Effector memory CD4-positive, alpha-beta T cell (primary cell): Measurements from ENCODE around the gene BDH1.

ENCODE experiments used
- DNase-seq, 3 donors: peaks; one replicate each; pipeline ENCODE4 v3.0.0-alpha.2; 2020
- H3K27ac ChIP-seq: 2 replicates; pipeline ENCODE4 v1.7.0; 2013; ENCODE audit warnings: mild to moderate bottlenecking, low read length, moderate library complexity; ENCODE audit not compliant: insufficient read depth, poor library complexity, severe bottlenecking
- H3K27me3 ChIP-seq: replicated peaks from 2 replicates; pipeline ENCODE4 v1.7.0; 2013; ENCODE audit warnings: mild to moderate bottlenecking, low read length; ENCODE audit not compliant: insufficient read depth, control insufficient read depth, poor library complexity, severe bottlenecking
- H3K36me3 ChIP-seq: 2 replicates; pipeline ENCODE4 v1.7.0; 2013; ENCODE audit warnings: mild to moderate bottlenecking, low read length, moderate library complexity; ENCODE audit not compliant: control insufficient read depth, insufficient read depth
- H3K4me1 ChIP-seq: 2 replicates; pipeline ENCODE4 v1.7.0; 2013; ENCODE audit warnings: low read length, mild to moderate bottlenecking; ENCODE audit not compliant: control insufficient read depth, insufficient read depth, poor library complexity, severe bottlenecking
- H3K4me3 ChIP-seq: 2 replicates; pipeline ENCODE4 v1.7.0; 2013; ENCODE audit warnings: low read length, low read depth, mild to moderate bottlenecking; ENCODE audit not compliant: insufficient read depth, poor library complexity, severe bottlenecking
- H3K9me3 ChIP-seq: 2 replicates; pipeline ENCODE4 v1.7.0; 2013; ENCODE audit warnings: mild to moderate bottlenecking, low read length, moderate library complexity; ENCODE audit not compliant: control insufficient read depth

The BDH1 gene

GRCh38 chr3:197475997-197476525 lies 79.7 kb downstream of the BDH1 start:
- Histone ChIP-seq H3K4me1 (no peaks in the 10 kb centered on the region), H3K36me3 (no peaks in the 10 kb centered on the region), H3K27me3 (no peaks in the 10 kb centered on the region), H3K27ac (no peak overlapping the region), H3K4me3 (no peak overlapping the region), H3K9me3 (no peaks in the 10 kb centered on the region)
- no peak for DNase-seq

GRCh38 chr3:197475514-197475913 lies 80.3 kb downstream of the BDH1 start:
- Histone ChIP-seq H3K36me3 (no peaks in the 10 kb centered on the region), H3K27ac (no peak overlapping the region), H3K9me3 (no peaks in the 10 kb centered on the region), H3K4me3 (no peak overlapping the region), H3K4me1 (no peaks in the 10 kb centered on the region), H3K27me3 (no peaks in the 10 kb centered on the region)
- no peak for DNase-seq

GRCh38 chr3:197472151-197472550 lies 83.6 kb downstream of the BDH1 start:
- H3K4me3 ChIP-seq, result no peak overlapping the region
- H3K27ac ChIP-seq, result no peak overlapping the region
- H3K27me3 ChIP-seq, result no peaks in the 10 kb centered on the region
- no peaks in the 10 kb centered on the region for H3K9me3 ChIP-seq
- DNase-seq, result no peak
- H3K36me3 ChIP-seq, result no peaks in the 10 kb centered on the region
- no peaks in the 10 kb centered on the region for H3K4me1 ChIP-seq

GRCh38 chr3:197471221-197472010 lies 84.4 kb downstream of the BDH1 start:
- Histone ChIP-seq H3K4me3 (no peak overlapping the region), H3K27ac (no peak overlapping the region), H3K36me3 (no peaks in the 10 kb centered on the region), H3K4me1 (no peaks in the 10 kb centered on the region), H3K27me3 (no peaks in the 10 kb centered on the region), H3K9me3 (no peaks in the 10 kb centered on the region)
- no peak for DNase-seq

GRCh38 chr3:197468866-197469382 lies 86.8 kb downstream of the BDH1 start:
- Histone ChIP-seq H3K9me3 (no peaks in the 10 kb centered on the region), H3K4me1 (no peaks in the 10 kb centered on the region), H3K27me3 (peaks cover 3% of the 10 kb centered on the region), H3K27ac (no peak overlapping the region), H3K36me3 (no peaks in the 10 kb centered on the region), H3K4me3 (no peak overlapping the region)
- DNase-seq, result no peak

GRCh38 chr3:197468167-197468566 lies 87.6 kb downstream of the BDH1 start:
- Histone ChIP-seq H3K27me3 (peaks cover 3% of the 10 kb centered on the region), H3K36me3 (no peaks in the 10 kb centered on the region), H3K4me3 (no peak overlapping the region), H3K9me3 (no peaks in the 10 kb centered on the region), H3K27ac (no peak overlapping the region), H3K4me1 (no peaks in the 10 kb centered on the region)
- no peak for DNase-seq

GRCh38 chr3:197466586-197467399 lies 89.0 kb downstream of the BDH1 start:
- Histone ChIP-seq H3K9me3 (no peaks in the 10 kb centered on the region), H3K4me1 (no peaks in the 10 kb centered on the region), H3K27me3 (peaks cover 3% of the 10 kb centered on the region), H3K4me3 (no peak overlapping the region), H3K36me3 (no peaks in the 10 kb centered on the region), H3K27ac (no peak overlapping the region)
- no peak for DNase-seq

GRCh38 chr3:197465996-197466549 lies 89.7 kb downstream of the BDH1 start:
- no peak for DNase-seq
- no peaks in the 10 kb centered on the region for H3K4me1 ChIP-seq
- H3K27me3 ChIP-seq, result peaks cover 3% of the 10 kb centered on the region
- H3K27ac ChIP-seq, result no peak overlapping the region
- no peaks in the 10 kb centered on the region for H3K9me3 ChIP-seq
- H3K36me3 ChIP-seq, result no peaks in the 10 kb centered on the region
- no peak overlapping the region for H3K4me3 ChIP-seq

GRCh38 chr3:197465197-197465995 lies 90.4 kb downstream of the BDH1 start:
- no peak overlapping the region for H3K4me3 ChIP-seq
- no peak for DNase-seq
- H3K27ac ChIP-seq, result no peak overlapping the region
- H3K4me1 ChIP-seq, result no peaks in the 10 kb centered on the region
- H3K27me3 ChIP-seq, result peaks cover 3% of the 10 kb centered on the region
- H3K9me3 ChIP-seq, result no peaks in the 10 kb centered on the region
- no peaks in the 10 kb centered on the region for H3K36me3 ChIP-seq
